GM21576 (cell line): Measurements from ENCODE around the gene WDR5B.

ENCODE experiments used
- ATAC-seq: cut with Tn5 transposase; IDR thresholded peaks from one replicate; pipeline ENCODE4 v1.9.1; 2021; ENCODE audit warnings: mild to moderate bottlenecking, moderate library complexity; ENCODE audit not compliant: unreplicated experiment

The WDR5B gene

GRCh38 chr3:122374034-122374433 is 41.8 kb downstream of the WDR5B start:
- no peak for ATAC-seq

- no peak for ATAC-seq
These were observed 49.5 kb downstream of the WDR5B start for GRCh38 chr3:122366379-122366749.

- peak; percentile 68 for ATAC-seq
These were observed 50.1 kb downstream of the WDR5B start for GRCh38 chr3:122365582-122366378.

DNA sequence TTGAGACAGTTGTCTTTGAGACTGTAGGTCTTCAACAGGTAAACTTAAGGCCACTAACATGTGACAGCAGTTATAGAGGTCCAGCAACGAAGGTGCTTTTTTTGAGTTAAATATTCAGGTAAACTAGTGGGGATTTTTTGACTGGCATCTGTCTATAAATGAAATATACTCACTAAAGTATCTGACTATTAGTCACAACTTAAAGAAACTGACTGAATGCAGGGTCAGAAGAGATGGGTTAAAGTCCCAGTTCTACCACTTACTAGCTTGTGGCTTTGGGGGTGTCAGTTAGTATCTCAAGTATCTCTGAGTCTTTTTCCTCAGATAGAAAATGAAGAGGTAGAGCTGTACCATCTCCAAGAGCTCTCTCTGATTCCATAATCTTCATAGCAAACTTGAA is 50.8 kb downstream of the WDR5B start:
- peak; percentile 9 for ATAC-seq

GRCh38 chr3:122364490-122364889 is 51.4 kb downstream of the WDR5B start:
- no peak for ATAC-seq
